ENCODE data around the gene ZSWIM9.

DNA sequence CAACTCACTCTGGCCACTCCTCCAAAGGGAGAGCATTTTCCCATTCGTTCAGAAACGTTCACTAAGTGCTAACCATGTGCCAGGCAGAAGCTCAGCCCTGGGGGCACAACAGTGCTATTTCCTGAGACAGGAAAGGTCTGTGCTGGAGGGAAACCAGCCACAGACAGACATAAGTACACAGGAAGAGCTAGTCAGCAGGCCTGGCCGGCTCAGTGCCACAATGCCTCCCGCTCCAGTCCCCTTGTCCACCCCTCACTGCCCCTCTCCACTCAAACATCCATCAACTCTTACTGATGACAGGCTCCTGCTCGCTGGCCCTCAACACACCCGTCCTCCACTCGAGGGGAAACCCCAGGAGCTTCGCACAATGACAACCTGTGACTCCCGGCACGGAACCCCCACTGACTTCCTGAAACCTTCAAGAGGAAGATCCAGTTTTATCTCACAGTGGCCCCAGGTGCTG, 48.5 kb upstream of the ZSWIM9 start:
- TF ChIP-seq, protein P1, sequence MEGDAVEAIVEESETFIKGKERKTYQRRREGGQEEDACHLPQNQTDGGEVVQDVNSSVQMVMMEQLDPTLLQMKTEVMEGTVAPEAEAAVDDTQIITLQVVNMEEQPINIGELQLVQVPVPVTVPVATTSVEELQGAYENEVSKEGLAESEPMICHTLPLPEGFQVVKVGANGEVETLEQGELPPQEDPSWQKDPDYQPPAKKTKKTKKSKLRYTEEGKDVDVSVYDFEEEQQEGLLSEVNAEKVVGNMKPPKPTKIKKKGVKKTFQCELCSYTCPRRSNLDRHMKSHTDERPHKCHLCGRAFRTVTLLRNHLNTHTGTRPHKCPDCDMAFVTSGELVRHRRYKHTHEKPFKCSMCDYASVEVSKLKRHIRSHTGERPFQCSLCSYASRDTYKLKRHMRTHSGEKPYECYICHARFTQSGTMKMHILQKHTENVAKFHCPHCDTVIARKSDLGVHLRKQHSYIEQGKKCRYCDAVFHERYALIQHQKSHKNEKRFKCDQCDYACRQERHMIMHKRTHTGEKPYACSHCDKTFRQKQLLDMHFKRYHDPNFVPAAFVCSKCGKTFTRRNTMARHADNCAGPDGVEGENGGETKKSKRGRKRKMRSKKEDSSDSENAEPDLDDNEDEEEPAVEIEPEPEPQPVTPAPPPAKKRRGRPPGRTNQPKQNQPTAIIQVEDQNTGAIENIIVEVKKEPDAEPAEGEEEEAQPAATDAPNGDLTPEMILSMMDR (IDR thresholded peaks at IDR 0.05 in 8 of 11, conservative IDR thresholded peaks at IDR 0.05 in 3 of 11), result no peak
- TF ChIP-seq POLR2A (IDR thresholded peaks at IDR 0.05) (no peak), POLR2AphosphoS5 (IDR thresholded peaks at IDR 0.05) (peak in 2 of 3 donors; percentile 70 to 74)
